ENCODE results near the gene CSNK2A1.
"Not testable (repeated sequence)": the region's sequence is repeated elsewhere in the genome, so short reads cannot be mapped to it uniquely, and the experiment has no call there.

Gene CSNK2A1

DNA sequence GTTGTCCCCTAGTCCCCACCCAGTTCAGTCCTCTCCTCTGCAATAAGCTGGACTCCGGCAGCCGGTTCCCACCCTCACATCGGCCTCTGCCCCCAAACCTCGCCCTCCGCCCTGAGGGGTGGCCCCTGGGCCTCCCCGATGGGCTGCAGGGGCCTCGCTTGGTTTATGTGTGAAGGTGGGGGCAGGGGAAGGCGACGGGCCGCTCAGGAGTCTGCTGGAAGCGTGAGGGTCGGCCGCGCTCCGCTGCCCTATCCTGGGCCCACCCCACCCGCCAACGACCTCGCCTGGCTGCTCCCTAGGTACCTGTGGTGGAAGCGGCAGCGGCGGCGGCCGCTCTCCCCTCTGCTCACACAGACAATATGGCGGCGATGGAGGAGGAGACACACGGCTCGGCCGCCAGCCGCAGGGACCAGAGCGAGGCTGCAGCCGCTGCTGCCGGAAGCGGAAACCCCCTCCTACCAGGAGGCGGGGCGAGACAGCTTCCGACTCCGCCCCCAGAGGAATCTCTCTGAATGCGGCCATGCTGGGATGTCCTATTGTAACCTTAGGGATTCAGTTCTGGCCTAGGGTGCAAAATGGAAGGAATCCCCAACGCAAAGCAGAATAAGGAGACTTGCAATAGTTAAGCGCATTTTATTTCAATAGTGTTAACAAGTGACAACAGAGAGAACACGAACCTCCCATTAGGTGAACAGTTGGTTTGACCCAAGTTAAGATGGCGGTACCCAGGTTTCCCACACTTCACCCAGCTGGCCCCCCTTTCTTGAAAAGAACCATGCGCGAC is at the start of gene CSNK2A1:
CSNK2A1 (minus strand) TSS at position 422 of the 784 bp plus-strand sequence. CDS start 35,239 bp downstream, outside the sequence.
- DNase-seq, result peak; percentile 92 to 95

DNA sequence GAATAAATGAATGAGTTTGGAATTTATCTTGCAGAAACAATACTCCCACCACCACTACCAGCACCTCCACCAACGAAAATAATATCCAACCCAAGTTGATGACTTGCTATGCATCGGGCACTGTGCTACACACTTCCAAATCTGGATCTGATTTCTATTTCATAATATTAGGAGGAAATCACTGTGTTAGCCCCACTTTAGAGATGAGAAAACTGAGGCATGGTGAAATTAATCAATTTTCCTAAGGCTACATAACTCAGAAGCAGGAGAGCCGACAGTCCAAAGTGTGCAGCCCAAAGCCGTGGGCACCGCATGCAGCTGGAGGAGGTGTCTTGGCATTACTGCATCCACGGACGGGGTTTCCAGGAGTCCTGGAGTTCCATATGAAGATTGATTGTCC is 48.9 kb upstream of the CSNK2A1 start:
- no peak for DNase-seq

DNA sequence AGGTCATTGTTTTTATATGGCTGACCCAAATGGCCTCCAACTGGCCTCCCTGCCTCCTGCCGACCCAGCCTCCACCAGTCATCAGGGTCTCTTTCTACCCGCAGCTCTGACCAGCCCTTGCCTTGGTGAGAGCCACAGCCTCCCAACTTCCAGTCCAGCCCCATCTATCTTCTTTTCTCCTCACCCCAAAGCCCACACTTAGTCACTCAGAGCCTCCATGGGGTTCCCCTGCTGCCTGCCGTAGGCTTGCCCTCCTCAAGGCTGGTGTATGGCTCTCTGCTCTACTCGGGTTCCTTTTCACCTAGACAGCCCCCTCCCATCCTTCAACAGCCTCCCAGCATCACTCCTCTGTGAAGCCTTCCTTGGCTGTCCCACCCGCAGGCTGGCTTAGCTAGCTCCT is 48.4 kb upstream of the CSNK2A1 start:
- no peak for DNase-seq

DNA sequence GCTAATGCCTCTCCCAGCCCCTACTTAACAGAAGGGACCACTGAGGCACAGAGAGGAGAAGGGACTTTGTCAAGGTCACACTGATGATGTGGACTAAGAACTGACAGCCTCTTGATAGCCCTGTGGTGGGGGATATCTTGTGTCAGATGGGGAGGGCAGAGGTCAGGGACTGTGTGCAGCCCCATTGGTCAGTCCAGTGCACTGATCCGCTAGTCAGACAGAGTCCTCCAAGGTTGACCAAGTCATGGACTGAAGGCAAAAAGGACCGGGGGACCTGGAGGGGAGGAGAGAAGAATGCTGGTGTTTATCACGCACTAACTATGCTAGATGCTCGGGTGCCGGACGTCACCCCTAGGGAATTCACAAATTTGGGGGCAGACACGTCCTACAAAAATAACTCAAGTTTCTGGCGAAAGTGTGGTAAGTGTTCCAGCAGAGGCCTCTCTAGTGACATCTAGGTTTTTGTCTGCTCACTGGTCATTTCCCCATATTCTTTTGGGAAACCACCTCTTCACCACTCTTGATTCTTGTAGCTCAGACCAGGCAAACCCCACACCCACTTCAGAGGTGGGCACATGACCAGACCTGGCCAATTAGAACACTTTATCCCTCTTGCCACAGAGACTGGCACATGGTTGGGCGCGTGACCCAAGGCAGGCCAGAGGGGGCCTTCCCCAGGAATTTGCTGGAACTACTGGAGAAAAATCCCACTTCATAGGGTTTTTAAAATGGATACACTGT is 45.5 kb upstream of the CSNK2A1 start:
- no peak for DNase-seq

DNA sequence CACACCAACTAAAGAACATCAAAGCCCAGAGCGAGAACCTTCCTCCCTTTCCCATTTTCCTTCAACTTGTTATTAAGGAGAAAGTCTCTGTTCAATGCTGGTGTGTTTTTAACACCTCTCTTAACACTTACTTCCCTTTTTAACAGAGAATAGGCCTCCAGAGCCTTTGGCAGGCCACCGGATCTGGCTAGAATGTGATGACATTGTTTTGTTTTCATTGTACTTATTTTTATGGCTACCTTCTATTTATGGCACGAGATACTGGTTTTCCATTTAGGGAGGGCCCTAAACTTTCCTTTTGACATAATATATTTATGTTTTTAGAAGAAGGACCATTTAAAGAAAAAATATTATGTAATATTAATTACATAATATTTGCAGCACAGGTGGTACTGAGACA is 44.9 kb upstream of the CSNK2A1 start:
- DNase-seq, result no peak

DNA sequence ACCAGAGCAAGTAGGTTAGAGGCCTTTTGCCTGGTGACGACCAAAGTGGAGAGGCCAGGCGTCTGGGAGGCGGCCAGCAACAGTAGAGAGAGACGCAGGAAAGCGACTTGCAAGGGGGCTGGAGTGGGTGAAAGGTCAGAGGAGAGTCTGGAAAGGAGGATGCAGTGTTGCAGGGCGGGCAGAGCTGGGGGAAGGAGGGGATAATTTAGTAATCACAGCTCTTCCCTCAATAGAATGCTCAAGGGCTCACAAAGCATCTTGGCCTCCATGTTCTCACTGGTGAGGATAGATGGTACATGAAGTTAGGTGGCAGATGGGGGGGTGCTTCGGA is 41.3 kb upstream of the CSNK2A1 start:
- no peak for DNase-seq

DNA sequence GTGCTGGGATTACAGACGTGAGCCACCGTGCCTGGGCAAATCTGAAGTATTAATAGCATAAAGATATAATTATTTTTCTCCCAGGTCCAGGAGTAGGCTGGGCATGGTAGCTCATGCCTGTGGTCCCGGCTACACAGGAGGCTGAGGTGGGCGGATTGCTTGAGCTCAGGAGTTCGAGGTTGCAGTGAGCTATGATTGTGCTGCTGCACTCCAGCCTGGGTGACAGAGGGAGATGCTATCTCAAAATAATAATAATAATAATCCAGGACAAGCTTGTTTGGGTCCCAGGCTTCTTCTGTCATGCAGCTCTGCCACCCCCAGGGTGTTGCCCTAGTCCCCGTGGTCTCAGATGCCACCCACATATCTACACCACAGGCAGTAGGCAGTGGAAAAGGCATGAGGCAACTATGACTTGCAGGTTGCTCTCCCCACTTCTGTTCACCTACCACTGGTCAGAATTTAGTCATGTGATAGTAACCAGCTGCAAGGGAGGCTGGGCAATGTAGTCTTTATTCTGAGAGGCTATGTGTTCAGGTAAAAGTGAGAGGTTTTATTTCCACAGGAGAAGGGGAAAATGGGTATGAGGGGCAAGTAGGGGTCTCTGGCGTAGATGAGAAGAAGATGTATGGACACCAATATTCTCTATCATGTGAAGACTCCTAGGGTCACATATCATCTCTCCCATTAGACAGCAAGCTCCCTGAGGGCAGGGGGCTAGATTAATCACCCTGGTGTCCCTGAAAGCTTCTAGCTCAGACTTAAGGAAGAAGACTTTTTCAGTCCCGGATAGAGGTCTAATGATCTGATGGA is 40.8 kb upstream of the CSNK2A1 start:
- DNase-seq, result no peak

DNA sequence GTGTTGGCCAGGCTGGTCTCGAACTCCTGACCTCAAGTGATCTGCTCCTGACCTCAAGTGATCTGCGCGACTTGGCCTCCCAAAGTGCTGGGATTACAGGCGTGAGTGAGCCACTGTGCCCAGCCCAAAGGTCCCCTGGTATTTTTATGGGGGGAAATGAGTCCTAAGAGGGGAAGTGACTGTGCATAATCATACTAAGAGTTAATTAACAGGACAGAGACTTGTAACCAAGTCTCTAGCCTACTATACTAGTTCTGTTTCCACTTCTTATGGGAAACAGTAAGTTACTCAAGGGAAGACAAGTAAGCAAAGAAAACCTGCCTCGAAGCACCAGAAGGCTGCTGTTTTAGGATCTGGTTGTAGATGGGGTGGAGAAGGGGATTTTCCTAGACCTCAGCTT is 38.6 kb upstream of the CSNK2A1 start:
- DNase-seq, result no peak

DNA sequence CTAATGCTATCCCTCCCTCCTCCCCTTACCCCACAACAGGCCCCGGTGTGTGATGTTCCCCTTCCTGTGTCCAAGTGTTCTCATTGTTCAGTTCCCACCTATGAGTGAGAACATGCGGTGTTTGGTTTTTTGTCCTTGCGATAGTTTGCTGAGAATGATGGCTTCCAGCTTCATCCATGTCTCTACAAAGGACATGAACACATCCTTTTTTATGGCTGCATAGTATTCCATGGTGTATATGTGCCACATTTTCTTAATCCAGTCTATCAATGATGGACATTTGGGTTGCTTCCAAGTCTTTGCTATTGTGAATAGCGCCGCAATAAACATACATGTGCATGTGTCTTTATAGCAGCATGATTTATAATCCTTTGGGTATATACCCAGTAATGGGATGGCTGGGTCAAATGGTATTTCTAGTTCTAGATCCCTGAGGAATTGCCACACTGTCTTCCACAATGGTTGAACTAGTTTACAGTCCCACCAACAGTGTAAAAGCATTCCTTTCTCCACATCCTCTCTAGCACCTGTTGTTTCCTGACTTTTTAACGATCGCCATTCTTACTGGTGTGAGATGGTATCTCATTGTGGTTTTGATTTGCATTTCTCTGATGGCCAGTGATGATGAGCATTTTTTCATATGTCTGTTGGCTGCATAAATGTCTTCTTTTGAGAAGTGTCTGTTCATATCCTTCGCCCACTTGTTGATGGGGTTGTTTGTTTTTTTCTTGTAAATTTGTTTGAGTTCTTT is 35.5 kb upstream of the CSNK2A1 start:
- DNase-seq, result not testable (repeated sequence)

DNA sequence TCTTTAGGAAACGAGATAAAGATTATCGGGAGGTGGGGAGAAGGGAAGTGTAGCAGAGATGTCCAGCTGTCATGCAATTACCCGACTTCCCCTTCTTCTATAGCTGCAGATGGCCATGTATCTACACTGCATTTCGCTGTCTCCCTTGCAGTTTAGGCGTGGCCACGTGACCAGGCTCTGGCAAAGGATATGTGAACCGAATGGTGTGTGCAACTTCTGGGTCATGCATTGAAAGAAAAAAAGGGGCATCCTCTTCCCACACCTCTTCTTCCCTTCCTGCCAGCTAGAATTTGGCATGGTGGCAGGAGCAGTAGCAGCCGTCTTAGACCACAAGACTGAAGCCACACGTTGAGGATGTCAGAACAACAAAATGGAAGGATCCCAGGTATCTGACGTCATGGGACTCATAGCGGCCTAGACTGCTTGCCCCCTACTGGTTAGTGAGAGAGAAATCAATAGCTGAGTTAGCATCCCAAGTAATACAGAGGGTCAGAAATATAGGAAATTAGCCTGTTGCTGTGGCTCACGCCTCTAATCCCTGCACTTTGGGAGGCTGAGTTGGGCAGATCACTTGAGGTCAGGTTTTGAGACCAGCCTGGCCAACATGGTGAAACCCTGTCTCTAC is 33.7 kb upstream of the CSNK2A1 start:
- peak; percentile 76 to 80 for DNase-seq

DNA sequence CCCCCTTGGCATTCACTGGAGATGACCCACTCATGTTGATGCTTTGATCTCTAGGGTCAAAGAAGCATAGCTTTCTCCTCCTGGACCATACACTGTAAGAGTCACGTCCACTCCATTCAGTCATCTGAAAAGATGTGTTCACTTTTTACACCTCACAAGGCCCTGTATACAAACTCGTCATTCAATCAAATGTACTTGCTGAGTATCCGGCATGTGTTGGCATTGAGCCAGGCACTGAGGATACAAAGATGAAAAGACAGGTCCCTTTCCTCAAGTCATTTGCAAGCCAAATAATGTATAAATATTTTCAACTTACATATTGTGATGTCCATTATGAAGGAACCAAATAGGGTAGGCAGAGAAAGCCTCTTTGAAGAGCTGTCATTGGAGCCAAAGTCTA is 32.6 kb upstream of the CSNK2A1 start:
- DNase-seq, result no peak

DNA sequence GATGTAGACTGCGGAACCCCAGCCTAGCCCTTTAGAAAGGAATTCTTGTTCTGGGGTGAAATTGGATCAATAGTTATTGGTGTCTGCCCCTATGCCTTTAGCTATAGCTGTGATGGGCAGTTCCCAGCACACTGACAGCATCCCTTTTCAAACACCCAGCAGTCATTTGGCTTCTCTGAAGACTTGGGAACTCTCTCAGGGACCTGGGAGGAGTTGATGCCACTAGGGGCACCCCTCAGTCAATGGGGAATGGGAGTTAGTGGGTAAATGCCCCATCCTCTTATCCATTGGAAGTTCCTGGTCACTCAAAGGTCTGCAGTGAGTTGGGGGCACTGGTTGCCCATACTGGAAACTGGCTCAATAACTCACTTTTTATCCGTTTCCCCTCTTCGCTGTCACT is 31.6 kb upstream of the CSNK2A1 start:
- DNase-seq, result no peak

DNA sequence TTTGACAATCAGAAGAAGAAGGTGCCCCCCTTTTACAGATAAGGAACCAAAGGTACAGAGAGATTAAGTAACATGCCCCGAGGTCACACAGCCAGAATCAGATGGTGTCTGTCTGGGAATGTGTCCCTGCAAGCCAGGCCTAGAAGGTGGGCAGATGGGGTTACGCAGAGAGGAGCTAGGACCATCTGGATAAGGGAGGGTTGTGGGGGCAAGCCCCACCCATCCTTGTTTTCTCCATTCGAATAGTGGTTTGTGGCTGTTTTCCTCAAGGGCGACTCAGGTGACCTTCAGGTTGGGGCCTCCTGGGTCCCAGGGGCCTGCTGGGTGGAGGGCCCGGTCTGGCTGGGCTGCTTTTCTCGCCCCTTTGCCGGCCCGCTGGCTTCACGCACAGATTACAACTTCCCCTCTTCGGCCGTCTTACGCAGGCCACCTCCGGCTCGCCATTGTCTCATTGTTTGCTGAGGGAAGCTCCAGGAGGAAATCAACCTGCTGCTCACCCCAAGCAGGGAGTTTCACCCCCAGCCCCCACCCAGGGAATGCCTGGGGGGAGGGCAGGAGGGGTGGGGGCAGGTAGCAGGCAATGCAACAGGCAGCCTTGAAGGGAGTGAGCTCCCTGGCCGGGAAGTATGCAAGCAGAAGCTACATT is 30.8 kb upstream of the CSNK2A1 start:
- no peak for DNase-seq

DNA sequence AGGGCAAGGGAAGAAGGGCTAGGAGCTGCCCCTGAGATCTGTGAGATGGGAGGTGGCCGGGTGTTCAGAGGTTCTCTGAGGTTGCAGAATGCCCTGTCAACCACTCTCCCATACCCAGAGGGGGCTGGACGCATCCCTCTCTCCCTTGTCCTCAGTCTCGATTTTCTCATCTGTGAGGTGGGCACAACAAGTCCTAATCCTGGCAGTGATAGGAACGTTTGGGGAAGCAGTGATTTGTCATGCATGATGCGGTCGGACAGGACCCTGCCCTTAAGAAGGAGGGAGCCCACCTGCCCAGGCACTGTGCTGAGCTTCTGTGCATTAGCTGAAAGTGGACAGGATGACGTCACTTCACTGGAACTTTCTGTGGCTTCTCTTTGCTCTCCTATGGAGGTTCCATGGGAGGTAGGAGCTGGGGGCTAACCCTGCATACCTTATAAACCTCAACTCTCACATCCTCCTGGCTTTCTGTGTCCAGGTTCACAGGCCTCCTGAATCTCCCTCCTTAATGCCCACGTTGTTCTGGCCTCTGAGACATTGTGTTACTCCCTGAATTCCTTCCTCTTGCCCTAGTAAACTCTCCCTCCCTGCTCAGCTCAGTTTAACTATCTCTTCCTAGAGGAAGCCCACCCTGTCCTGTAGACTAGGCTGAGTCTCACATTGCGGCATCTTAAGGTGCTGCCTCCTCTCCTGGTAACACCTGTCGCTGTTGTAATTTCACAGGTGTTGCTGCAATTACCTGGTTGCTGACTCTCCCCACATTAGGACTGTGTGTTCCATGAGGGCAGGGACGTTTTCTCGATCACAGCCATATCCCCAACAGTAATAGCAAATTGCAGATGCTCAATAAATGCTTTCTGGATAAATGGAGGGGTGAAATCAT is 30.1 kb upstream of the CSNK2A1 start:
- DNase-seq, result no peak

DNA sequence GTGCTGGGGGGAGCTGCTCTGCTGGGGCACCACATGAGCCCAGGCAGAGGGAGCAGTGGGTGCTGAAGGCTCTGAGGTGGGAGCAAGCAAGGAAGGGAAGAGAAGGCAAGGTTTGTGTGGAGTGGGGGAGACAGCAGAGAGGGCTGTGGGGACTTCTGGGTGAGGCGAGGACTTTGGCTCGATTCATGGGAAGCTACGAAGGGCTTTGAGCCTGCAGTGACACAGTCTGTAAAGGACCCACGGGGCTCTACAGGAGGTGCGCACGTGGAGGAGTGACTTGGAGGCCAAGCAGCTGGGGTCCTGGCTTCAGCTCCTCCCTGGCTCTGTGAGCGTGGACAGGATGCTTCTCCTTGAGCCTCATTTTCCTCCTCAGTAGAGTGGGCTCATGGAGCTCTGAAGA is 29.1 kb upstream of the CSNK2A1 start:
- no peak for DNase-seq

DNA sequence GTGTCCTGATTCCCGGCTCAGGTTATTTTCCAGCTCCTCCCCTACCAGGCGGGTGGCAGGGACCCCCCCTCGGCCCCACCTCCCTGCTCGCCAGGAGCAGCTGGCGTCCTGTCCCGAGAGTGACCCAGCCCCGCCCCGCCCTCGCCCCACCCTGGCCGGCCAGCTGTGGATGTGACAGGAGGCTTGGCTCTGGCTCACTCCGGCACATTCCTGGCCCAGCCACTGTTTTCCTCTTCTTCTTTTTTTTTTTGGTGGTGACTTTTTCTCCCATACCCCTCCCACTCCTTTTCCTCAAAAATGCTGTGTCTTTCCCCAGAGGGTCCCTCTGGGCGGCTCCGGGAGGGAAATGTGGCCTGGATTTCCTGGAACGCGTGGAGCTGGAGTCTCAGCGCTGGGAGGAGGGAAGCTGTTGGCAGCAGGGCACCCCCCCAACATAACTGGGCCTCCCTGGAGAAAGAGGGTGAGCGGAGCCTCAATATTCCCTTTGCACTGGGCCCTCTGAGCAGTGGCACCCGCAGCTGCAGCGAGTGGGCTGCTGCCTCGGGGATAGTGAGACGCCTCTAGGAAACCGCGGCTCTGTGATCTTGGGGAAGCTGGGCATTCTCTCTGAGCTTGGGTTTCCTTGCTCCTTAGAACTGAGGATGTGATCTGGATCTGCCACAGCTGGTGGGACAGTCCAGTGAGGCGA is 28.3 kb upstream of the CSNK2A1 start:
- peak in 1 of 2 experiments; percentile 26 for DNase-seq

DNA sequence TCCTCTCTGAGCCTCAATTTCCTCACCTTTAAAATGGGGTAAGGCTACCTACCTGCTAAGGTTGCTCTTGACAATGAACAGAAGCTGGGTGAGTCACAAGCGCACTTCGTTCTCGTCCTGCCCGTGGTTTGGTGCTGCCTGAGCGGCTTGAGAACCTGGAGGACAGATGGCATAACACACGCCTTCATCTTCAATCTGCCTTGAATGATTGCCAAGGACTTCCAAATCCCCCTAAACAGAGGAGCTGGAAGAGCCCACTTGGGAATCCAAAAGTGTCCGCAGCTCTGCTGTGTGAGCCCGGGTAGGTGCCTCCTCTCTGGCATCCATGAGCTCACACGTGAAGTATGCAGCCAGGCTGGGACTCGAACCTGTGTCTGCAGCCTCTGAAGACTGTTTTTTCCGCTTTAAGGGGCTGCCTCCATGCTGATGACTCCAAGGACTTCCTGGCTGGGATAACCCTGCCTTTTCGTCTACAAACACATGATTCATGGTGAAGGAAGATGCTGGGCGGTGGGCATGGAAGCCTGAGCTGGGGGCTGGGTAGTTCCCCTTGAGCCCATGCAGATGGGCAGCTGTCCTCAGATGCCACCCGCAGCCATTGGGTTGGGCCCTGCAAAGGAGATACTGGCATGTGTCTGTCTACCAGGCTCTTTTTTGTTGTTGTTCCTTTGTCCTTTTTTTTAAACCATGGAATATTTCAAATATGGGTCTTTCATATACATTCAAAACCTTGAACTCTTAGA is 25.3 kb upstream of the CSNK2A1 start:
- no peak for DNase-seq

DNA sequence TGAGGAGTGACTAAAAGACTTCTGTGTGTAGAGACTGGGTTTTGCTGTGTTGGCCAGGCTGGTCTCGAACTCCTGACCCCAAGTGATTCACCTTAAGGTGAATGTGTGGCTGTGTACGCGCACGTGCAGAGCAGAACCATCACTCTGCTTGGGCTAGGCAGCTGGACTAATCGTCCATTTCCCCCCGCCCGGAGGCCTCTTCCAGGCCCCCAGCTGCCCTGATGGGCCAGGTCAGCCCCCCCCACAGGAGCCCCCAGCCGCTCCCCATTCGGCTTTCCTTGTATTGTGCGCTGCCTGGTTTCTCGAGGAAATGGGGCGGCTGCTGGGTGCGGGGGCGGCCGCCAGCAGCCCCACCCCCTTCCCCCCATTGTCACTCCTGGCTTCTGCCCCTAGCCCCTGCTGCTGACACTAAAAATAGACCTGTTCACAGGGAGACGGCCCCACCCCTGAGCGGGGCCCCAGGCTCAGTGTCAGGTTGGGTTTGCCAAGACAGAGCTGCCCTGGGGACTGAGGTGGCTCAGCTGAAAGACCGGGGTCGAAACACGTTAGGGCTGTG is 24.6 kb upstream of the CSNK2A1 start:
- no peak for DNase-seq

DNA sequence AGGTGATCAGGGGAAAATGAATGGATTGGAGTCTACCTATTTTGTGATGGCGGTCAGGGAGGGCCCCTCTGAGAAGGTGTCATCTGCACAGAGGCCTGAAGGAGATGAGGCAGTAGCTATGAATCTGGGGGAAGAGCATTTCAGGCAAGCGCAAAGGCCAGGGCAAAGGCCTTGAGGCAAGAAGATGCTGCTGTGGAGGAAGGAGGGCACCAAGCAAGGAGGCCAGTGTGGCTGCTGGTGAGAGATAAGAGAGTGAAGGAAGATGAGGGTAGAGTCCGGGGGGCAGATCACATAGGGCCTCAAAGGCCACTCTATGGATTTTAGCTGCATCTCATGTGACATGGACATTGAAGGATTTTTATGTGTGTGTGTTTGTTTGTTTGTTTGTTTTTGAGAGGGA is 20.6 kb upstream of the CSNK2A1 start:
- DNase-seq, result no peak
